ENCODE measurements around the gene TTC23.

TTC23 gene

DNA sequence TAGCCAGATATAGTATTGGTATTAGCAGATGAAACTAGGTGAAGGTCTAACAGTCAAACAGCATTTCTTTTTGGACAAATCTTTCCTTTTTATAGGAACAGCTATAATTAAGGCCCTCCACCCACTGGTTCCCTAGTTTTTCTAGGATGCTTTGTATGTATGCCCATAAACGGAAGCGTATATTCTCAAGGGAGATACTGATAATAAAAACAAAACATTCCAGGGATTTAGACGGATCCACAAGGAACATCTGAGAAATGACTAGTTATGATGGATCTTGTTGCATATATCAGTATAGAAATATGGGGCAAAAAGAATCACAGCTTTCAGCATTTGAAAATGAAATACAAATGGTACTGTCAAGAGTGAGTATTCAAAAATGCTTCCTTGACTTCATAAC is 24.4 kb upstream of the TTC23 start:
- Histone ChIP-seq H3K9me3 (ENCODE audit: control insufficient read depth, low read length) (no peaks in the 10 kb centered on the region), H3K36me3 (ENCODE audit: control insufficient read depth, insufficient read depth, low read length, severe bottlenecking) (peaks cover 2% of the 10 kb centered on the region), H3K4me3 (ENCODE audit: low read length) (no peak overlapping the region), H3K9ac (ENCODE audit: low read length) (no peak overlapping the region), H3K4me1 (ENCODE audit: control insufficient read depth, insufficient read depth, low read length) (no peaks in the 10 kb centered on the region), H3K27me3 (replicated peaks; ENCODE audit: control insufficient read depth, insufficient read depth, low read length) (no peaks in the 10 kb centered on the region)
- no peak for DNase-seq (ENCODE audit: low read depth)

GRCh38 chr15:99268431-99268830 is 19.1 kb upstream of the TTC23 start:
- no peaks in the 10 kb centered on the region for H3K9me3 ChIP-seq (ENCODE audit: control insufficient read depth, low read length)
- DNase-seq (ENCODE audit: low read depth) = no peak

DNA sequence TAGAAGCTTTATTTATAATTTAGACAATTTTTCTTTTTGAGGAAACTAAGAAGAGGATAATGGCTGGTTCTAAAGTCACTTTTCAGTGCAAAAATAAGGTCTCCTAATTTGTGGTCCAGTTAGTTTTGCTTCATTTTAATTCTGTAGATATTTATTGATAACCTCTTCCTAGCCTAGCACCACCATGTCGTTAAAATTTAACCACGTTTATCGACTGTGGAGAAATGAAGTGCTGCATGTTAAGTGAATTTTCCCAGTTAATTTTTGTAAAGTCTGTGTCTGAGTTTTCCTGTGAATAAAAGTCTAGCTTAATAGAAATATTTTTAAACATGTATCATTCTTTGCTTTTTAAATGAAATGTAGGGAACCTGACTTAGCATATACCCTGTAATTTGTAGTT is 18.6 kb upstream of the TTC23 start:
- Histone ChIP-seq H3K4me1 (ENCODE audit: control insufficient read depth, insufficient read depth, low read length) (no peaks in the 10 kb centered on the region), H3K36me3 (ENCODE audit: control insufficient read depth, insufficient read depth, low read length, severe bottlenecking) (no peaks in the 10 kb centered on the region), H3K27me3 (replicated peaks; ENCODE audit: control insufficient read depth, insufficient read depth, low read length) (no peaks in the 10 kb centered on the region), H3K4me3 (ENCODE audit: low read length) (no peak overlapping the region), H3K9me3 (ENCODE audit: control insufficient read depth, low read length) (no peaks in the 10 kb centered on the region), H3K9ac (ENCODE audit: low read length) (no peak overlapping the region)
- no peak for DNase-seq (ENCODE audit: low read depth)

More at GRCh38 chr15:99268431-99268830, 19.1 kb upstream of the TTC23 start:
- H3K4me3 ChIP-seq (ENCODE audit: low read length) = no peak overlapping the region
- H3K9ac ChIP-seq (ENCODE audit: low read length) = no peak overlapping the region
- no peaks in the 10 kb centered on the region for H3K27me3 ChIP-seq (replicated peaks; ENCODE audit: control insufficient read depth, insufficient read depth, low read length)
- H3K4me1 ChIP-seq (ENCODE audit: control insufficient read depth, insufficient read depth, low read length) = no peaks in the 10 kb centered on the region
- no peaks in the 10 kb centered on the region for H3K36me3 ChIP-seq (ENCODE audit: control insufficient read depth, insufficient read depth, low read length, severe bottlenecking)

- Histone ChIP-seq H3K9me3 (ENCODE audit: control insufficient read depth, low read length) (no peaks in the 10 kb centered on the region), H3K9ac (ENCODE audit: low read length) (no peak overlapping the region), H3K4me3 (ENCODE audit: low read length) (no peak overlapping the region), H3K36me3 (ENCODE audit: control insufficient read depth, insufficient read depth, low read length, severe bottlenecking) (no peaks in the 10 kb centered on the region), H3K27me3 (replicated peaks; ENCODE audit: control insufficient read depth, insufficient read depth, low read length) (no peaks in the 10 kb centered on the region), H3K4me1 (ENCODE audit: control insufficient read depth, insufficient read depth, low read length) (no peaks in the 10 kb centered on the region)
- DNase-seq (ENCODE audit: low read depth) = no peak
These were observed 16.2 kb upstream of the TTC23 start for GRCh38 chr15:99265541-99266070.

DNA sequence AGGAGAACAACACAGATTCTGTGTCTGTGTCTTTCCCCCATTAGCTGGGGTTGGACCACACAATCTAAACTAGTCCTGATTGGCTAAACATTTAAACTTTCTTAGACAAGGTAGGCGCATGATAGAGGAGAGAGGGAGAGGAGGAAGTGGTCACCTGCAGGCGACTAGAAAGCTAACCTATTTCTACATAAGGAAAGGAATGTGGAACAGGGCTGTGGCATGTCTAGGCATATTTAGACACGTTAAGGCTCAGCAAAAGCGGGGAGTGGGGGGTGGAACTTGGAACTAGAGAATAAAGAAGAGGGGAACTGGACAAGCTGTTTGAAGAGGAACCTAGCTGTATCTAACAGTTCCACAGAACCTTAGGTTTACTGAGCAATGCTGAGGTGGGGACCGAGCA is 14.7 kb upstream of the TTC23 start:
- Histone ChIP-seq H3K9ac (ENCODE audit: low read length) (no peak overlapping the region), H3K9me3 (ENCODE audit: control insufficient read depth, low read length) (no peaks in the 10 kb centered on the region), H3K4me1 (ENCODE audit: control insufficient read depth, insufficient read depth, low read length) (peaks cover 5% of the 10 kb centered on the region), H3K27me3 (replicated peaks; ENCODE audit: control insufficient read depth, insufficient read depth, low read length) (no peaks in the 10 kb centered on the region), H3K4me3 (ENCODE audit: low read length) (no peak overlapping the region), H3K36me3 (ENCODE audit: control insufficient read depth, insufficient read depth, low read length, severe bottlenecking) (no peaks in the 10 kb centered on the region)
- DNase-seq (ENCODE audit: low read depth) = no peak

- no peak for DNase-seq (ENCODE audit: low read depth)
These were observed 7.8 kb upstream of the TTC23 start for GRCh38 chr15:99257107-99257750.

GRCh38 chr15:99253381-99254090 is 4.2 kb upstream of the TTC23 start:
- Histone ChIP-seq H3K27me3 (replicated peaks; ENCODE audit: control insufficient read depth, insufficient read depth, low read length) (no peaks in the 10 kb centered on the region), H3K9me3 (ENCODE audit: control insufficient read depth, low read length) (no peaks in the 10 kb centered on the region), H3K36me3 (ENCODE audit: control insufficient read depth, insufficient read depth, low read length, severe bottlenecking) (peaks cover 14% of the 10 kb centered on the region), H3K9ac (ENCODE audit: low read length) (no peak overlapping the region), H3K4me3 (ENCODE audit: low read length) (peak overlapping the region; percentile 0), H3K4me1 (ENCODE audit: control insufficient read depth, insufficient read depth, low read length) (peaks cover 31% of the 10 kb centered on the region)
- peak; percentile 18 for DNase-seq (ENCODE audit: low read depth)

More at GRCh38 chr15:99257107-99257750, 7.8 kb upstream of the TTC23 start:
- Histone ChIP-seq H3K9ac (ENCODE audit: low read length) (no peak overlapping the region), H3K36me3 (ENCODE audit: control insufficient read depth, insufficient read depth, low read length, severe bottlenecking) (peaks cover 14% of the 10 kb centered on the region), H3K4me3 (ENCODE audit: low read length) (no peak overlapping the region), H3K27me3 (replicated peaks; ENCODE audit: control insufficient read depth, insufficient read depth, low read length) (no peaks in the 10 kb centered on the region), H3K4me1 (ENCODE audit: control insufficient read depth, insufficient read depth, low read length) (peaks cover 20% of the 10 kb centered on the region), H3K9me3 (ENCODE audit: control insufficient read depth, low read length) (no peaks in the 10 kb centered on the region)

- no peaks in the 10 kb centered on the region for H3K9me3 ChIP-seq (ENCODE audit: control insufficient read depth, low read length)
- H3K9ac ChIP-seq (ENCODE audit: low read length) = peak overlapping the region; percentile 95
- H3K4me1 ChIP-seq (ENCODE audit: control insufficient read depth, insufficient read depth, low read length) = peaks cover 43% of the 10 kb centered on the region
- no peak for DNase-seq (ENCODE audit: low read depth)
- no peaks in the 10 kb centered on the region for H3K27me3 ChIP-seq (replicated peaks; ENCODE audit: control insufficient read depth, insufficient read depth, low read length)
- H3K36me3 ChIP-seq (ENCODE audit: control insufficient read depth, insufficient read depth, low read length, severe bottlenecking) = peaks cover 14% of the 10 kb centered on the region
- peak overlapping the region; percentile 93 for H3K4me3 ChIP-seq (ENCODE audit: low read length)
These were observed 2.9 kb upstream of the TTC23 start for GRCh38 chr15:99252326-99252725.

GRCh38 chr15:99250857-99251841 is 1.8 kb upstream of the TTC23 start, which contains the start of gene LRRC28:
Gene LRRC28, plus strand, starts transcription at chr15:99251481. Its CDS starts 4,477 bp downstream, at chr15:99255958.
- peak within 1 kb of the TSS; percentile 99 for H3K4me3 ChIP-seq (ENCODE audit: low read length)

GRCh38 chr15:99250494-99250856 is 1.1 kb upstream of the TTC23 start:
- no peaks in the 10 kb centered on the region for H3K27me3 ChIP-seq (replicated peaks; ENCODE audit: control insufficient read depth, insufficient read depth, low read length)
- no peaks in the 10 kb centered on the region for H3K36me3 ChIP-seq (ENCODE audit: control insufficient read depth, insufficient read depth, low read length, severe bottlenecking)
- H3K4me3 ChIP-seq (ENCODE audit: low read length) = peak overlapping the region; percentile 99
- H3K4me1 ChIP-seq (ENCODE audit: control insufficient read depth, insufficient read depth, low read length) = peaks cover 49% of the 10 kb centered on the region
- peak overlapping the region; percentile 99 for H3K9ac ChIP-seq (ENCODE audit: low read length)
- no peaks in the 10 kb centered on the region for H3K9me3 ChIP-seq (ENCODE audit: control insufficient read depth, low read length)
- no peak for DNase-seq (ENCODE audit: low read depth)

More at GRCh38 chr15:99250857-99251841, 1.8 kb upstream of the TTC23 start, which contains the start of gene LRRC28:
- H3K27me3 ChIP-seq (replicated peaks; ENCODE audit: control insufficient read depth, insufficient read depth, low read length) = no peaks in the 10 kb centered on the region
- H3K36me3 ChIP-seq (ENCODE audit: control insufficient read depth, insufficient read depth, low read length, severe bottlenecking) = peaks cover 5% of the 10 kb centered on the region
- peak within 1 kb of the TSS; percentile 99 for H3K9ac ChIP-seq (ENCODE audit: low read length)
- no peaks in the 10 kb centered on the region for H3K9me3 ChIP-seq (ENCODE audit: control insufficient read depth, low read length)
- DNase-seq (ENCODE audit: low read depth) = peak; percentile 100
- H3K4me1 ChIP-seq (ENCODE audit: control insufficient read depth, insufficient read depth, low read length) = peaks cover 49% of the 10 kb centered on the region
